ENCODE results near the gene PPP1R3G.

DNA sequence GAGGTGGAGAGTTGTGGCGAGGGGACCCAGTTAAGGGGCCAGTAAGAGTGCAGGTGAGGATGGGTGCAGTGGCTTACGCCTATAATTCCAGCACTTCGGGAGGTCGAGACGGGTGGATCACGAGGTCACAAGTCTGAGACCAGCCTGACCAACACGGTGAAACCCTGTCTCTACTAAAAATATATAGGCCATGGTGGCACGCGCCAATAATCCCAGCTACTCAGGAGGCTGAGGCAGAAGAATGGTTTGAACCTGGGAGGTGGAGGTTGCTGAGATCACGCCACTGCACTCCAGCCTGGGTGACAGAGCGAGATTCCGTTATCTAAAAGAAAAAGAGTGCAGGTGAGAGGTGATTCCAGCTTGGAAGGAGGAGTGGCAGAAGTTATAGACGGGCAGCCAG is 28.0 kb downstream of the PPP1R3G start:
- TF ChIP-seq, protein P1, sequence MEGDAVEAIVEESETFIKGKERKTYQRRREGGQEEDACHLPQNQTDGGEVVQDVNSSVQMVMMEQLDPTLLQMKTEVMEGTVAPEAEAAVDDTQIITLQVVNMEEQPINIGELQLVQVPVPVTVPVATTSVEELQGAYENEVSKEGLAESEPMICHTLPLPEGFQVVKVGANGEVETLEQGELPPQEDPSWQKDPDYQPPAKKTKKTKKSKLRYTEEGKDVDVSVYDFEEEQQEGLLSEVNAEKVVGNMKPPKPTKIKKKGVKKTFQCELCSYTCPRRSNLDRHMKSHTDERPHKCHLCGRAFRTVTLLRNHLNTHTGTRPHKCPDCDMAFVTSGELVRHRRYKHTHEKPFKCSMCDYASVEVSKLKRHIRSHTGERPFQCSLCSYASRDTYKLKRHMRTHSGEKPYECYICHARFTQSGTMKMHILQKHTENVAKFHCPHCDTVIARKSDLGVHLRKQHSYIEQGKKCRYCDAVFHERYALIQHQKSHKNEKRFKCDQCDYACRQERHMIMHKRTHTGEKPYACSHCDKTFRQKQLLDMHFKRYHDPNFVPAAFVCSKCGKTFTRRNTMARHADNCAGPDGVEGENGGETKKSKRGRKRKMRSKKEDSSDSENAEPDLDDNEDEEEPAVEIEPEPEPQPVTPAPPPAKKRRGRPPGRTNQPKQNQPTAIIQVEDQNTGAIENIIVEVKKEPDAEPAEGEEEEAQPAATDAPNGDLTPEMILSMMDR (IDR thresholded peaks at IDR 0.05), result no peak
- no peak for TF ChIP-seq ZFX (IDR thresholded peaks at IDR 0.05; ENCODE audit: borderline replicate concordance)

Measured in 22Rv1 (cell line).